ENCODE data around the gene NHS. TPM values are rescaled to one million over a fixed set of nuclear protein-coding genes. Genes with fewer than 3 reads are reported as not detected.

The NHS gene
- total and polyA plus RNA-seq, 2 of the 4 experiments (the other 2 are of a cell fraction), result 0.36 to 0.90 TPM

- H3K9me3 ChIP-seq (ENCODE audit: control insufficient read depth, insufficient read depth, low read length), result no peaks in the 10 kb centered on the region
- WGBS, 2 experiments (ENCODE audit: extremely low coverage in 2 of 2, insufficient read length in 1 of 2), result no CpG with 5 or more reads among the region's 2 CpGs
- H3K9me1 ChIP-seq (ENCODE audit: insufficient read depth, low read length), result peaks cover 8% of the 10 kb centered on the region; the same call in 1 of the 2 replicates
- H3K4me2 ChIP-seq (ENCODE audit: low read depth, low read length), result no peak overlapping the region
- no TSS peak for BruUV-seq (replicated peaks)
- no peak overlapping the region for H4K91ac ChIP-seq (ENCODE audit: insufficient read depth, low read depth, low read length)
- H3K4ac ChIP-seq (ENCODE audit: low read depth, low read length), result no peak overlapping the region
- H2BK120ac ChIP-seq (ENCODE audit: low read depth, low read length), result no peak overlapping the region
- no peak overlapping the region for H3K23ac ChIP-seq (ENCODE audit: low read depth, low read length)
- H3K18ac ChIP-seq (ENCODE audit: low read depth, low read length), result no peak overlapping the region
- H3K27ac ChIP-seq (ENCODE audit: insufficient read depth, low read length), result no peak overlapping the region
- ATAC-seq (ENCODE audit: low read depth), result no peak
- no peaks in the 10 kb centered on the region for H4K20me1 ChIP-seq (ENCODE audit: insufficient read depth, low read length)
- H4K5ac ChIP-seq (ENCODE audit: low read depth, low read length), result no peak overlapping the region
- dilution Hi-C loops (cut with HindIII; ENCODE audit: low sequenced_read_pairs, unreplicated experiment) (no loop called here), in situ Hi-C loops (cut with MboI; ENCODE audit: low sequenced_read_pairs) (no loop called here), intact Hi-C loops (cut with micrococcal nuclease) (no loop called here)
- H3K79me1 ChIP-seq (ENCODE audit: low read depth in 1 of 2, low read length in 2 of 2), result peaks cover 0 to 2% of the 10 kb centered on the region in 2 experiments; a peak in 1 of 4 replicates
- H2BK15ac ChIP-seq (ENCODE audit: low read depth, low read length), result no peak overlapping the region
- ChIA-PET POLR2A (ENCODE audit: unreplicated experiment) (no interaction called here), CTCF (no interaction called here)
- H2BK5ac ChIP-seq (ENCODE audit: low read depth, low read length, poor library complexity, severe bottlenecking), result no peak overlapping the region
- H4K8ac ChIP-seq (ENCODE audit: low read depth in 2 of 2, low read length in 2 of 2), result no peak overlapping the region
- H3K4me1 ChIP-seq (ENCODE audit: control insufficient read depth, insufficient read depth, low read length), result peaks cover 6% of the 10 kb centered on the region; the same call in 1 of the 2 replicates
- H2BK20ac ChIP-seq (ENCODE audit: low read depth, low read length), result no peak overlapping the region
- H3K36me3 ChIP-seq (ENCODE audit: control insufficient read depth, insufficient read depth, low read length), result no peaks in the 10 kb centered on the region
- no peak for TF ChIP-seq MAFK (IDR thresholded peaks at IDR 0.05; ENCODE audit: low read depth, low read length)
- TF ChIP-seq CEBPB (IDR thresholded peaks at IDR 0.05; ENCODE audit: low read depth, low read length), result no peak
- TF ChIP-seq MAZ (IDR thresholded peaks at IDR 0.05; ENCODE audit: borderline replicate concordance, low read depth, low read length), result no peak
- no peak for TF ChIP-seq POLR2A (IDR thresholded peaks at IDR 0.05; ENCODE audit: low read depth, low read length)
- no peak for TF ChIP-seq CTCF (conservative IDR thresholded peaks at IDR 0.05; ENCODE audit: low read depth, low read length)
- no peak for TF ChIP-seq NFE2L2 (IDR thresholded peaks at IDR 0.05; ENCODE audit: low read depth, low read length)
- no peak for TF ChIP-seq RFX5 (IDR thresholded peaks at IDR 0.05; ENCODE audit: low read depth, low read length)
- no peak for TF ChIP-seq RAD21 (IDR thresholded peaks at IDR 0.05; ENCODE audit: low read length)
- TF ChIP-seq SMC3 (IDR thresholded peaks at IDR 0.05; ENCODE audit: low read depth, low read length), result no peak
- TF ChIP-seq MXI1 (IDR thresholded peaks at IDR 0.05; ENCODE audit: borderline replicate concordance, low read depth, low read length), result no peak
- TF ChIP-seq FOS (IDR thresholded peaks at IDR 0.05; ENCODE audit: low read depth, low read length), result no peak
- TF ChIP-seq ELK1 (IDR thresholded peaks at IDR 0.05; ENCODE audit: borderline replicate concordance, low read depth, low read length), result no peak
- no peak for TF ChIP-seq RCOR1 (IDR thresholded peaks at IDR 0.05; ENCODE audit: insufficient replicate concordance, low read length)
- no peak for TF ChIP-seq BHLHE40 (IDR thresholded peaks at IDR 0.05; ENCODE audit: low read depth, low read length)
- TF ChIP-seq CHD1 (IDR thresholded peaks at IDR 0.05; ENCODE audit: low read depth, low read length), result no peak
- no peak for TF ChIP-seq USF2 (IDR thresholded peaks at IDR 0.05; ENCODE audit: low read depth, low read length)
- no peak overlapping the region for H3K14ac ChIP-seq (replicated peaks; ENCODE audit: low read depth, low read length)
- no peak overlapping the region for H3K56ac ChIP-seq (ENCODE audit: extremely low read depth, insufficient read depth, low read length)
- no peak overlapping the region for H3K9ac ChIP-seq (ENCODE audit: low read depth, low read length)
- no peak for DNase-seq
- no peak overlapping the region for H3K4me3 ChIP-seq (ENCODE audit: insufficient read depth, low read depth, low read length)
- no peak overlapping the region for H2AK5ac ChIP-seq (ENCODE audit: low read depth, low read length)
- peaks cover 2% of the 10 kb centered on the region; the same call in 1 of the 2 replicates for H3K27me3 ChIP-seq (ENCODE audit: control insufficient read depth, insufficient read depth, low read length)
- H2AFZ ChIP-seq (replicated peaks; ENCODE audit: low read length, poor library complexity), result no peak overlapping the region
- no peak overlapping the region for H2AK9ac ChIP-seq (replicated peaks; ENCODE audit: low read depth, low read length, poor library complexity)
These were observed 169.8 kb downstream of the NHS start for GRCh38 chrX:17544821-17545220.
